ENCODE data around the gene RNF123. TPM values are rescaled to one million over a fixed set of nuclear protein-coding genes. Genes with fewer than 3 reads are reported as not detected.

Gene RNF123
- polyA plus RNA-seq, 1 of the 3 experiments (the other 2 are of a cell fraction), result 48.1 TPM

DNA sequence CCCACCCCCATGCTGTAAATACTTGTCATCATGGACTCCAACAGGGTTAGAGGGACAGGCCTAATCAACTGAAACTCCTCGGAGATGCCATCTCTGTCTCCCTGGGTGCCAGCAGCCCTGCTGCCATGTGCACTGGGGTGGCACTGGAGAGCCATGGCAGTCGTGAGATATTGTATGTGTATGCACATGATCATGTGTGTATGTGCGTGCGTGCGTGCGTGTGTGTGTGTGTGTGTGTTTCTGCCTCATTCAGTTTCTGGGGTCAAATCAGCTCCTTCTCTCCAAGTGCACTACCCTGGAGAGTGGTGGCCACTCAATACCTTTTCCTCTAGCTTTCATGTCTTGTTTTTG is 18.4 kb upstream of the RNF123 start:
- POLR2A ChIA-PET, result interaction anchor here (1.6 kb wide), 1 partner anchor 131 kb away, joined by 21 read pairs; no protein-coding TSS in a partner anchor
- no peaks in the 10 kb centered on the region for H3K9me2 ChIP-seq
- H3K36me3 ChIP-seq (replicated peaks in 1 of 2; ENCODE audit: control insufficient read depth in 1 of 2, insufficient read depth in 2 of 2, low read length in 1 of 2), result peaks cover 0 to 5% of the 10 kb centered on the region in 2 experiments
- peaks cover 20% of the 10 kb centered on the region for H3K79me2 ChIP-seq (ENCODE audit: insufficient read depth)
- no peak overlapping the region for H3K4me2 ChIP-seq
- 76% methylated on average over 6 of the region's 6 CpGs for WGBS (ENCODE audit: low lambda C conversion rate)
- no peaks in the 10 kb centered on the region for H3K9me3 ChIP-seq
- H3K9ac ChIP-seq, result no peak overlapping the region
- H3K27ac ChIP-seq (ENCODE audit: low read depth in 2 of 2, low read length in 1 of 2), result no peak overlapping the region
- H2AFZ ChIP-seq (ENCODE audit: low read depth), result no peak overlapping the region
- CTCF ChIA-PET, result interaction anchor here (0.7 to 5.6 kb wide), 21 partner anchors 8 to 208 kb away, joined by 3 to 299 read pairs (median 5); partner anchors contain the start of gene BSN
- H3K4me1 ChIP-seq (ENCODE audit: control insufficient read depth in 1 of 2, insufficient read depth in 2 of 2, low read depth in 1 of 2, low read length in 1 of 2), result peaks cover 7 to 20% of the 10 kb centered on the region in 2 experiments; a peak in 1 of 4 replicates
- DNase-seq, result no peak
- no peak for TF ChIP-seq TEAD4 (IDR thresholded peaks at IDR 0.05; ENCODE audit: borderline replicate concordance, insufficient read depth)
- TF ChIP-seq JUND (IDR thresholded peaks at IDR 0.05), result no peak
- TF ChIP-seq, protein P1, sequence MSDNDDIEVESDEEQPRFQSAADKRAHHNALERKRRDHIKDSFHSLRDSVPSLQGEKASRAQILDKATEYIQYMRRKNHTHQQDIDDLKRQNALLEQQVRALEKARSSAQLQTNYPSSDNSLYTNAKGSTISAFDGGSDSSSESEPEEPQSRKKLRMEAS (IDR thresholded peaks at IDR 0.05; ENCODE audit: low read depth), result no peak
- TF ChIP-seq MEF2A (IDR thresholded peaks at IDR 0.05; ENCODE audit: borderline replicate concordance, low read depth), result no peak
- TF ChIP-seq MXI1 (IDR thresholded peaks at IDR 0.05; ENCODE audit: low read depth, low read length), result no peak
- TF ChIP-seq RXRA (IDR thresholded peaks at IDR 0.05; ENCODE audit: borderline replicate concordance, low read depth), result no peak
- no peak for TF ChIP-seq SMC3 (IDR thresholded peaks at IDR 0.05; ENCODE audit: low read depth, low read length)
- TF ChIP-seq CHD2 (IDR thresholded peaks at IDR 0.05; ENCODE audit: low read length, partially characterized antibody), result no peak
- TF ChIP-seq EZH2phosphoT487 (IDR thresholded peaks at IDR 0.05; ENCODE audit: borderline replicate concordance, low read depth), result no peak
- TF ChIP-seq, protein P2, sequence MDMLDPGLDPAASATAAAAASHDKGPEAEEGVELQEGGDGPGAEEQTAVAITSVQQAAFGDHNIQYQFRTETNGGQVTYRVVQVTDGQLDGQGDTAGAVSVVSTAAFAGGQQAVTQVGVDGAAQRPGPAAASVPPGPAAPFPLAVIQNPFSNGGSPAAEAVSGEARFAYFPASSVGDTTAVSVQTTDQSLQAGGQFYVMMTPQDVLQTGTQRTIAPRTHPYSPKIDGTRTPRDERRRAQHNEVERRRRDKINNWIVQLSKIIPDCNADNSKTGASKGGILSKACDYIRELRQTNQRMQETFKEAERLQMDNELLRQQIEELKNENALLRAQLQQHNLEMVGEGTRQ (IDR thresholded peaks at IDR 0.05; ENCODE audit: borderline replicate concordance, low read depth, low read length), result no peak
- TF ChIP-seq GABPA (IDR thresholded peaks at IDR 0.05; ENCODE audit: low read depth), result no peak
- no peak overlapping the region for H3K4me3 ChIP-seq (ENCODE audit: low read depth in 2 of 2, low read length in 1 of 2)
- H4K20me1 ChIP-seq (ENCODE audit: insufficient read depth), result no peaks in the 10 kb centered on the region
- H3K27me3 ChIP-seq (ENCODE audit: insufficient read depth), result no peaks in the 10 kb centered on the region
- H3F3A ChIP-seq (replicated peaks; ENCODE audit: insufficient read depth), result peaks cover 5% of the 10 kb centered on the region

DNA sequence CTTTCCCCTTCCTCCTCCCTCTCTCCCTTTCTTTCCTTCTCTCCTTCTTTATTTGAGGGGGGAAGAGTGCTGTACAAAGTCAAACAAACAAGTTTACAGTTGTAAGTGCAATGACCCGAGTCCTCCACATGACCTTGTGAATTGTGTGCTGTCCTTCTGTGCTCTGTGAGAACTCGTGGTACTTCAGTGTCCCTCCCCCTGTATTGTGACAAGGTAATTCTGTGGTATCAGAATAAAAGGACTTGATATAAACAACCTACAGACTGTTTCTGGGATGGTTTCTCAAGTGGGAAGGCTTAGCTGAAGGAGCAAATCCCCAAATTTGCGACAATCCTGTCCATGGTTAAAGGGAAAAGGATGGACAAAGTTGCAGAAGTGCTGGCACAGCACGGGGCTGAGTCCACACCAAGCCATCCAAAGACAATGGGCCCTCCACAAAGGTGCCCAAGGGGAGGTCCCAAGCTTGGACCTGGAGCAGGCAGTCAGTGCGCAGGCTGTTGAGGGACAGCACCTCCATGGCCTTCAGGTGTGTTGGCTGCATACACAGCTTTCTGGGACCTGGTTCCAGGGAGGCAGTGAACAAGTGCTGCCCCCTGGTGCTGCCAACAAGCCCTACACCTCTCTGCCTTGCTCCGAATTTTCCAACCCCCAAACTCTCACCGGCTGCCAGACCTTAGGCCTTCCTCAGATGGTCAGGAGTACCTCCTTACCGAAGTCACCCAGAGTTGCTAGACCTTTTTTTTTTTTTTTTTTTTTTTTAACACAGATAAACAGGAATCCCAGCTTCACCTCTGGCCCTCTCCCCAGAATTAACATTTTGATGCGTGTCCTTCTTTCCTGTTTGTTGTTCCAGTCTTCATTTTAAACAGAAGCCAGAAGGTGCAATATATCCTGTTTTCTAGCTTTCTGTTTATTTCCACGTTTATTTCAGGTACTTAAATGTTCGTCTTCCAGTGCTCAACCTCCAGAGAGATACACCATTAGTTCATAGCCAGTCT is 17.8 kb upstream of the RNF123 start:
- ChIA-PET CTCF (interaction anchor here (0.5 to 5.6 kb wide), 36 partner anchors 9 to 208 kb away, joined by 3 to 299 read pairs (median 5); partner anchors contain the start of genes AMIGO3 and BSN), POLR2A (interaction anchor here (0.5 to 1.6 kb wide), 5 partner anchors 15 to 134 kb away, joined by 3 to 21 read pairs (median 3); no protein-coding TSS in a partner anchor)
- no peaks in the 10 kb centered on the region for H4K20me1 ChIP-seq (ENCODE audit: insufficient read depth)
- H3K27me3 ChIP-seq (ENCODE audit: insufficient read depth), result no peaks in the 10 kb centered on the region
- no peaks in the 10 kb centered on the region for H3K9me3 ChIP-seq
- WGBS (ENCODE audit: low lambda C conversion rate), result 44% methylated on average over 11 of the region's 11 CpGs
- H3F3A ChIP-seq (replicated peaks; ENCODE audit: insufficient read depth), result peaks cover 5% of the 10 kb centered on the region
- H3K36me3 ChIP-seq (replicated peaks in 1 of 2; ENCODE audit: control insufficient read depth in 1 of 2, insufficient read depth in 2 of 2, low read length in 1 of 2), result peaks cover 3 to 12% of the 10 kb centered on the region in 2 experiments
- TF ChIP-seq NFIC (IDR thresholded peaks at IDR 0.05; ENCODE audit: borderline replicate concordance), result no peak
- TF ChIP-seq, protein P3, sequence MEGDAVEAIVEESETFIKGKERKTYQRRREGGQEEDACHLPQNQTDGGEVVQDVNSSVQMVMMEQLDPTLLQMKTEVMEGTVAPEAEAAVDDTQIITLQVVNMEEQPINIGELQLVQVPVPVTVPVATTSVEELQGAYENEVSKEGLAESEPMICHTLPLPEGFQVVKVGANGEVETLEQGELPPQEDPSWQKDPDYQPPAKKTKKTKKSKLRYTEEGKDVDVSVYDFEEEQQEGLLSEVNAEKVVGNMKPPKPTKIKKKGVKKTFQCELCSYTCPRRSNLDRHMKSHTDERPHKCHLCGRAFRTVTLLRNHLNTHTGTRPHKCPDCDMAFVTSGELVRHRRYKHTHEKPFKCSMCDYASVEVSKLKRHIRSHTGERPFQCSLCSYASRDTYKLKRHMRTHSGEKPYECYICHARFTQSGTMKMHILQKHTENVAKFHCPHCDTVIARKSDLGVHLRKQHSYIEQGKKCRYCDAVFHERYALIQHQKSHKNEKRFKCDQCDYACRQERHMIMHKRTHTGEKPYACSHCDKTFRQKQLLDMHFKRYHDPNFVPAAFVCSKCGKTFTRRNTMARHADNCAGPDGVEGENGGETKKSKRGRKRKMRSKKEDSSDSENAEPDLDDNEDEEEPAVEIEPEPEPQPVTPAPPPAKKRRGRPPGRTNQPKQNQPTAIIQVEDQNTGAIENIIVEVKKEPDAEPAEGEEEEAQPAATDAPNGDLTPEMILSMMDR (IDR thresholded peaks at IDR 0.05), result peak; percentile 78
- peak; percentile 98 for TF ChIP-seq SMC3 (IDR thresholded peaks at IDR 0.05; ENCODE audit: low read depth, low read length)
- TF ChIP-seq RAD21 (IDR thresholded peaks at IDR 0.05; ENCODE audit: low read length), result peak; percentile 89
- no peak for TF ChIP-seq TAF1 (IDR thresholded peaks at IDR 0.05; ENCODE audit: borderline replicate concordance, low read depth, low read length)
- TF ChIP-seq RFX5 (IDR thresholded peaks at IDR 0.05; ENCODE audit: low read length), result no peak
- TF ChIP-seq MXI1 (IDR thresholded peaks at IDR 0.05; ENCODE audit: low read depth, low read length), result no peak
- no peak for TF ChIP-seq MEF2A (IDR thresholded peaks at IDR 0.05; ENCODE audit: borderline replicate concordance, low read depth)
- H3K4me2 ChIP-seq, result no peak overlapping the region
- H3K79me2 ChIP-seq (ENCODE audit: insufficient read depth), result peaks cover 24% of the 10 kb centered on the region
- no peak overlapping the region for H3K9ac ChIP-seq
- H3K27ac ChIP-seq (ENCODE audit: low read depth in 2 of 2, low read length in 1 of 2), result no peak overlapping the region
- no peaks in the 10 kb centered on the region for H3K9me2 ChIP-seq
- peaks cover 7 to 19% of the 10 kb centered on the region in 2 experiments; a peak in 1 of 4 replicates for H3K4me1 ChIP-seq (ENCODE audit: control insufficient read depth in 1 of 2, insufficient read depth in 2 of 2, low read depth in 1 of 2, low read length in 1 of 2)
- no peak overlapping the region for H2AFZ ChIP-seq (ENCODE audit: low read depth)
- peak overlapping the region in 1 of 2 experiments; percentile 5; a peak in 1 of 4 replicates for H3K4me3 ChIP-seq (ENCODE audit: low read depth in 2 of 2, low read length in 1 of 2)
- peak; percentile 85 for DNase-seq

Measured in SK-N-SH (cell line).